GM12878 (cell line): ENCODE results near the gene DAPK2. TPM values are rescaled to one million over a fixed set of nuclear protein-coding genes. Genes with fewer than 3 reads are reported as not detected.

Source experiments
- BCL11A ChIP-seq: IDR thresholded peaks from 2 replicates; pipeline ENCODE4 v1.6.1; 2011; ENCODE audit warnings: low read depth, low read length
- CHD4 ChIP-seq: fragments of 200-600 bp; sonication (generic); IDR thresholded peaks from 2 replicates; pipeline ENCODE4 v1.6.1; 2016; ENCODE audit warnings: mild to moderate bottlenecking
- DPF2 ChIP-seq: fragments of 450-650 bp; IDR thresholded peaks from 2 replicates; pipeline ENCODE4 v1.6.1; 2017; ENCODE audit warnings: mild to moderate bottlenecking
- E2F4 ChIP-seq: IDR thresholded peaks from 2 replicates; pipeline ENCODE4 v1.6.1; 2012; ENCODE audit warnings: low read depth, low read length, improper control_type of control experiment
- HCFC1 ChIP-seq: fragments of 150-350 bp; IDR thresholded peaks from 2 replicates; pipeline ENCODE4 v1.6.1; 2014; ENCODE audit warnings: low read length
- IKZF2 ChIP-seq, 2 experiments: fragments of 450-650 bp; IDR thresholded peaks; 2 replicates each; pipeline ENCODE4 v1.6.1; 2017; ENCODE audit warnings: mild to moderate bottlenecking in 2 of 2, moderate library complexity in 2 of 2
- KLF5 ChIP-seq: fragments of 450-650 bp; IDR thresholded peaks from 2 replicates; pipeline ENCODE4 v1.6.1; 2014; ENCODE audit warnings: mild to moderate bottlenecking; ENCODE audit not compliant: partially characterized antibody
- LARP7 ChIP-seq: fragments of 450-650 bp; IDR thresholded peaks from 2 replicates; pipeline ENCODE4 v1.6.1; 2017; ENCODE audit warnings: mild to moderate bottlenecking
- MEF2B ChIP-seq: fragments of 450-650 bp; IDR thresholded peaks from 2 replicates; pipeline ENCODE4 v1.6.1; 2018; ENCODE audit warnings: mild to moderate bottlenecking, moderate library complexity; ENCODE audit not compliant: partially characterized antibody, poor library complexity, severe bottlenecking
- MLLT1 ChIP-seq: fragments of 450-650 bp; IDR thresholded peaks from 2 replicates; pipeline ENCODE4 v1.6.1; 2016; ENCODE audit warnings: mild to moderate bottlenecking
- NFYA ChIP-seq: IDR thresholded peaks from 2 replicates; pipeline ENCODE4 v1.6.1; 2011; ENCODE audit warnings: low read depth, mild to moderate bottlenecking, low read length, improper control_type of control experiment, borderline replicate concordance
- NFYB ChIP-seq: IDR thresholded peaks from 2 replicates; pipeline ENCODE4 v1.6.1; 2011; ENCODE audit warnings: low read depth, mild to moderate bottlenecking, low read length, improper control_type of control experiment, moderate library complexity; ENCODE audit not compliant: insufficient read depth
- PBX3 ChIP-seq: IDR thresholded peaks from 2 replicates; pipeline ENCODE4 v1.6.1; 2011; ENCODE audit warnings: mild to moderate bottlenecking, low read depth, low read length, moderate library complexity; ENCODE audit not compliant: insufficient replicate concordance
- PML ChIP-seq: IDR thresholded peaks from 2 replicates; pipeline ENCODE4 v1.6.1; 2012; ENCODE audit warnings: low read length, inconsistent platforms
- RAD21 ChIP-seq: IDR thresholded peaks from 2 replicates; pipeline ENCODE4 v1.6.1; 2011; ENCODE audit warnings: mild to moderate bottlenecking, low read depth, low read length, moderate library complexity; ENCODE audit not compliant: insufficient read depth
- RBBP5 ChIP-seq: fragments of 200-600 bp; sonication (generic); conservative IDR thresholded peaks from 2 replicates; pipeline ENCODE4 v1.6.1; 2016
- SIN3A ChIP-seq: IDR thresholded peaks from 2 replicates; pipeline ENCODE4 v1.6.1; 2012; ENCODE audit warnings: low read depth, low read length, improper control_type of control experiment
- SUZ12 ChIP-seq: fragments of 200-600 bp; sonication (generic); IDR thresholded peaks from one replicate; pipeline ENCODE4 v1.6.1; 2018; ENCODE audit warnings: antibody characterized with exemption, mild to moderate bottlenecking; ENCODE audit not compliant: unreplicated experiment
- WRNIP1 ChIP-seq: IDR thresholded peaks from 2 replicates; pipeline ENCODE4 v1.6.1; 2011; ENCODE audit warnings: low read depth, low read length, improper control_type of control experiment, borderline replicate concordance
- YBX1 ChIP-seq: fragments of 450-650 bp; IDR thresholded peaks from 2 replicates; pipeline ENCODE4 v1.6.1; 2016; ENCODE audit warnings: antibody characterized with exemption
- ZBTB33 ChIP-seq: fragments of 450-650 bp; IDR thresholded peaks from 2 replicates; pipeline ENCODE4 v1.6.1; 2017; ENCODE audit warnings: mild to moderate bottlenecking
- ZNF687 ChIP-seq: fragments of 450-650 bp; IDR thresholded peaks from 2 replicates; pipeline ENCODE4 v1.6.1; 2017; ENCODE audit warnings: mild to moderate bottlenecking, moderate library complexity
- polyA plus RNA-seq, 11 experiments: library from polyadenylated mRNA; depleted of rRNA in 4 of 11; unstranded in 6 of 11; stranded (reverse) in 5 of 11; fragments of >200 nt; fragmentation: Nextera tagmentation in 4 of 11; fragmentation: Illumina TruSeq in 1 of 11; extraction: Ambion mirVana in 4 of 11; extraction: Trizol in 1 of 11; gene quantifications; 1 replicate in 1 of 11; 2 replicates in 10 of 11; pipeline versions ENCODE4 v1.2.1 to v1.2.3, GENCODE V29; 2011 to 2016; ENCODE audit warnings: inconsistent platforms in 2 of 11, missing spikeins in 2 of 11, low read depth in 1 of 11
- total RNA-seq, 4 experiments: library from RNA; depleted of rRNA in 3 of 4; stranded (reverse); fragments of >200 nt in 3 of 4; fragmentation: Illumina TruSeq in 1 of 4; extraction: Trizol in 1 of 4; gene quantifications; 2 replicates each; pipeline versions ENCODE4 v1.2.1 to v1.2.3, GENCODE V29; 2013 to 2021

Gene DAPK2
- total and polyA plus RNA-seq, 10 of the 15 experiments (the other 5 are each of a cell fraction or from before 2014, with no cell fraction given) = 0.69 to 8.4 (median 4.1) TPM

GRCh38 chr15:63983061-63983711 lies 63.1 kb downstream of the DAPK2 start (continued):
- TF ChIP-seq MLLT1 = peak; percentile 60
- TF ChIP-seq ZBTB33 = no peak
- TF ChIP-seq KLF5 = no peak
- no peak for TF ChIP-seq BCL11A
- peak; percentile 71 for TF ChIP-seq RAD21
- 0 out of 2 replicates have a peak, but pooled peaks have one; percentile 23 for TF ChIP-seq DPF2
- TF ChIP-seq SIN3A = no peak
- TF ChIP-seq WRNIP1 = no peak
- no peak for TF ChIP-seq PML
- no peak for TF ChIP-seq CHD4
- no peak for TF ChIP-seq NFYB
- TF ChIP-seq LARP7 = 0 out of 2 replicates have a peak, but pooled peaks have one; percentile 53
- no peak for TF ChIP-seq NFYA
- no peak for TF ChIP-seq SUZ12
- peak; percentile 25 to 44; a peak in 2 of 4 replicates for TF ChIP-seq IKZF2 (IDR thresholded peaks at IDR 0.05)
- TF ChIP-seq HCFC1 = no peak
- no peak for TF ChIP-seq YBX1
- TF ChIP-seq MEF2B = peak; percentile 12
- no peak for TF ChIP-seq ZNF687
- no peak for TF ChIP-seq PBX3
- no peak for TF ChIP-seq RBBP5
- no peak for TF ChIP-seq E2F4
